ENCODE measurements around the gene ACSF2.
"Not testable (repeated sequence)": the region's sequence is repeated elsewhere in the genome, so short reads cannot be mapped to it uniquely, and the experiment has no call there.

ACSF2 gene

GRCh38 chr17:50473901-50474300 lies 47.9 kb downstream of the ACSF2 start:
- DNase-seq (ENCODE audit: low read depth in 1 of 2, low spot score in 1 of 2) = no peak
- in situ Hi-C loops (cut with HindIII; ENCODE audit: low pct_unique_long_range_greater_than_20kb, low sequenced_read_pairs) = no loop called here
- TF ChIP-seq JUND (IDR thresholded peaks at IDR 0.05; ENCODE audit: low read depth) = no peak

GRCh38 chr17:50474523-50474922 lies 48.5 kb downstream of the ACSF2 start:
- DNase-seq (ENCODE audit: low read depth in 1 of 2, low spot score in 1 of 2) = no peak
- TF ChIP-seq JUND (IDR thresholded peaks at IDR 0.05; ENCODE audit: low read depth) = no peak
- in situ Hi-C loops (cut with HindIII; ENCODE audit: low pct_unique_long_range_greater_than_20kb, low sequenced_read_pairs) = no loop called here

- in situ Hi-C loops (cut with HindIII; ENCODE audit: low pct_unique_long_range_greater_than_20kb, low sequenced_read_pairs) = no loop called here
- no peak for TF ChIP-seq JUND (IDR thresholded peaks at IDR 0.05; ENCODE audit: low read depth)
- DNase-seq (ENCODE audit: low read depth in 1 of 2, low spot score in 1 of 2) = no peak
Measured at GRCh38 chr17:50475362-50475761, 49.3 kb downstream of the ACSF2 start.

GRCh38 chr17:50475775-50476544 lies 49.9 kb downstream of the ACSF2 start:
- in situ Hi-C loops (cut with HindIII; ENCODE audit: low pct_unique_long_range_greater_than_20kb, low sequenced_read_pairs); DNase-seq (ENCODE audit: low read depth in 1 of 2, low spot score in 1 of 2): not testable (repeated sequence)

- no peak for DNase-seq (ENCODE audit: low read depth in 1 of 2, low spot score in 1 of 2)
- TF ChIP-seq JUND (IDR thresholded peaks at IDR 0.05; ENCODE audit: low read depth) = no peak
- in situ Hi-C loops (cut with HindIII; ENCODE audit: low pct_unique_long_range_greater_than_20kb, low sequenced_read_pairs) = no loop called here
Measured at GRCh38 chr17:50476545-50477315, 50.7 kb downstream of the ACSF2 start.

GRCh38 chr17:50477976-50478375 lies 52.0 kb downstream of the ACSF2 start:
- in situ Hi-C loops (cut with HindIII; ENCODE audit: low pct_unique_long_range_greater_than_20kb, low sequenced_read_pairs) = no loop called here
- TF ChIP-seq JUND (IDR thresholded peaks at IDR 0.05; ENCODE audit: low read depth) = no peak

GRCh38 chr17:50478391-50479381 lies 52.7 kb downstream of the ACSF2 start, which contains the start of gene RSAD1:
Gene RSAD1 (plus strand): TSS chr17:50478860. CDS start chr17:50478885, 25 bp downstream.
- TF ChIP-seq JUND (IDR thresholded peaks at IDR 0.05; ENCODE audit: low read depth) = no peak
- peak; percentile 78 to 95 for DNase-seq (ENCODE audit: low read depth in 1 of 2, low spot score in 1 of 2)
- in situ Hi-C loops (cut with HindIII; ENCODE audit: low pct_unique_long_range_greater_than_20kb, low sequenced_read_pairs) = no loop called here

More at GRCh38 chr17:50477976-50478375, 52.0 kb downstream of the ACSF2 start:
- DNase-seq (ENCODE audit: low read depth in 1 of 2, low spot score in 1 of 2) = no peak

- in situ Hi-C loops (cut with HindIII; ENCODE audit: low pct_unique_long_range_greater_than_20kb, low sequenced_read_pairs) = no loop called here
- TF ChIP-seq JUND (IDR thresholded peaks at IDR 0.05; ENCODE audit: low read depth) = no peak
- peak; percentile 77 to 92 for DNase-seq (ENCODE audit: low read depth in 1 of 2, low spot score in 1 of 2)
Measured at GRCh38 chr17:50479522-50480141, 53.6 kb downstream of the ACSF2 start.

- in situ Hi-C loops (cut with HindIII; ENCODE audit: low pct_unique_long_range_greater_than_20kb, low sequenced_read_pairs) = no loop called here
- TF ChIP-seq JUND (IDR thresholded peaks at IDR 0.05; ENCODE audit: low read depth) = no peak
- no peak for DNase-seq (ENCODE audit: low read depth in 1 of 2, low spot score in 1 of 2)
Measured at GRCh38 chr17:50480142-50480764, 54.2 kb downstream of the ACSF2 start.

GRCh38 chr17:50480854-50481490 lies 55.0 kb downstream of the ACSF2 start:
- in situ Hi-C loops (cut with HindIII; ENCODE audit: low pct_unique_long_range_greater_than_20kb, low sequenced_read_pairs) = no loop called here
- DNase-seq (ENCODE audit: low read depth in 1 of 2, low spot score in 1 of 2) = no peak
- no peak for TF ChIP-seq JUND (IDR thresholded peaks at IDR 0.05; ENCODE audit: low read depth)

GRCh38 chr17:50481648-50482047 lies 55.6 kb downstream of the ACSF2 start:
- in situ Hi-C loops (cut with HindIII; ENCODE audit: low pct_unique_long_range_greater_than_20kb, low sequenced_read_pairs) = no loop called here
- no peak for TF ChIP-seq JUND (IDR thresholded peaks at IDR 0.05; ENCODE audit: low read depth)
- DNase-seq (ENCODE audit: low read depth in 1 of 2, low spot score in 1 of 2) = no peak

Measured in T47D (cell line).